Psoas muscle (tissue), 8 donors: Measurements from ENCODE around the gene DMRT2. TPM values are rescaled to one million over a fixed set of nuclear protein-coding genes. Genes with fewer than 3 reads are reported as not detected.
A peak's percentile ranks its signal among the peaks of the same experiment; 100 is the strongest.

Experiments used
- ATAC-seq, 4 donors: fragments of 200-7000 bp; cut with Tn5 transposase; one replicate each; pipeline ENCODE4 v1.9.1; 2020; ENCODE audit warnings: moderate library complexity in 3 of 4, mild to moderate bottlenecking in 2 of 4
- DNase-seq, 2 donors: peaks; one replicate each; pipeline ENCODE4 v3.0.0-alpha.2; 2020
- H3K27ac ChIP-seq: fragments of 200-600 bp; one replicate; pipeline ENCODE4 v1.8.0; 2022
- H3K27me3 ChIP-seq, 3 donors: fragments of 200-600 bp in 1 of 3; one replicate each; pipeline versions ENCODE4 v1.6.1 to v1.8.0; 2013 to 2022; ENCODE audit warnings: low read length in 2 of 3, mild to moderate bottlenecking in 2 of 3, moderate library complexity in 1 of 3; ENCODE audit not compliant: insufficient read depth in 3 of 3
- H3K36me3 ChIP-seq, 2 donors: fragments of 200-600 bp in 1 of 2; one replicate each; pipeline versions ENCODE4 v1.6.1 to v1.8.0; 2013 to 2022; ENCODE audit warnings: low read depth in 1 of 2, mild to moderate bottlenecking in 1 of 2, moderate library complexity in 1 of 2; ENCODE audit not compliant: insufficient read depth in 1 of 2
- H3K4me1 ChIP-seq: fragments of 200-600 bp; one replicate; pipeline ENCODE4 v1.8.0; 2022
- H3K4me3 ChIP-seq: fragments of 200-600 bp; one replicate; pipeline ENCODE4 v1.8.0; 2022; ENCODE audit warnings: mild to moderate bottlenecking
- H3K9me3 ChIP-seq: fragments of 200-600 bp; one replicate; pipeline ENCODE4 v1.8.0; 2022
- CTCF ChIP-seq: fragments of 200-600 bp; IDR thresholded peaks from one replicate; pipeline ENCODE4 v1.8.0; 2022; ENCODE audit warnings: antibody characterized with exemption
- WGBS, 3 donors: extraction: QIAGEN DNeasy Blood & Tissue Kit; methylation state at CpG; one replicate each; pipeline versions ENCODE4 v1.1.6 to v1.1.7; 2013; 5-methylcytosine and 5-hydroxymethylcytosine counted together
- intact Hi-C, 2 donors: fragments of 100-400 bp; cut with DNase I; formaldehyde crosslinking; loops; one replicate each; pipeline versions ENCODE4 v1.11.0 to v1.14.2; 2022
- polyA plus RNA-seq, 3 donors: library from polyadenylated mRNA; stranded (reverse); fragments of 200-250 nt; gene quantifications; one replicate each; pipeline ENCODE4 v1.2.3, GENCODE V29; 2013
- total RNA-seq, 4 donors: library from RNA; stranded (reverse); fragmentation: NEBNext Ultra II Directional in 2 of 4; extraction: Animal tissue kit (Norgen Biotek cat#: 25700) in 2 of 4; gene quantifications; one replicate each; pipeline versions ENCODE4 v1.2.1 to v1.2.4, GENCODE V29; 2021 to 2023
- donor health status: healthy with polysubstance abuse.
- donor health status: DM: no; HTN: no; CAD: no; lungs with moderate emphysema.
- donor health status: Bipolar disorder and iron deficiency.
- donor health status: healthy.
- donor health status: DM: yes; HTN: yes; CAD: no.
- donor health status: DM: no; HTN: no; CAD: no.
- donor health status: DM: no; HTN: no; CAD: no.
- donor health status: DM: yes; HTN: yes; CAD: no.

The DMRT2 gene
- total and polyA plus RNA-seq, 7 donors = 0.43 to 6.8 (median 1.9) TPM

- H3K27me3 ChIP-seq = peaks cover 4 to 83% (median 13%) of the 10 kb centered on the region in 3 donors
- peak; percentile 26 to 71 for DNase-seq
These were observed 7.7 kb upstream of the DMRT2 start for GRCh38 chr9:1042466-1042865.

GRCh38 chr9:1044643-1045042 lies 5.5 kb upstream of the DMRT2 start:
- Histone ChIP-seq H3K9me3 (no peaks in the 10 kb centered on the region), H3K36me3 (no peaks in the 10 kb centered on the region), H3K27me3 (peaks cover 4 to 91% (median 16%) of the 10 kb centered on the region in 3 donors), H3K4me3 (no peak overlapping the region), H3K27ac (no peak overlapping the region), H3K4me1 (peaks cover 4% of the 10 kb centered on the region)
- peak; percentile 27 to 67 (median 62) for ATAC-seq
- DNase-seq = peak; percentile 82 to 91
- no peak for TF ChIP-seq CTCF
- WGBS, 3 donors = 51 to 56% (median 53%) methylated on average over 11 of the region's 11 CpGs
- intact Hi-C loops = loop anchor here in 1 of 2 donors (10.0 kb wide), 1 partner anchor 970 kb away; the partner anchor contains the start of gene SMARCA2

More at GRCh38 chr9:1042466-1042865, 7.7 kb upstream of the DMRT2 start:
- peak; percentile 31 for TF ChIP-seq CTCF
- intact Hi-C loops = loop anchor here in 1 of 2 donors (10.0 kb wide), 1 partner anchor 972 kb away; the partner anchor contains the start of gene SMARCA2
- 2 to 4% (median 2%) methylated on average over 42 to 45 of the region's 45 CpGs for WGBS, 3 donors
- Histone ChIP-seq H3K4me1 (peaks cover 4% of the 10 kb centered on the region), H3K9me3 (no peaks in the 10 kb centered on the region), H3K27ac (no peak overlapping the region), H3K4me3 (peak overlapping the region; percentile 56), H3K36me3 (no peaks in the 10 kb centered on the region)
- ATAC-seq = peak in 3 of 4 donors; percentile 38 to 68 (median 45)

GRCh38 chr9:1046639-1047572 lies 3.3 kb upstream of the DMRT2 start:
- peak overlapping the region; percentile 56 for H3K4me3 ChIP-seq
- no peak for DNase-seq
- peaks cover 0 to 74% (median 14%) of the 10 kb centered on the region in 3 donors for H3K27me3 ChIP-seq
- H3K27ac ChIP-seq = peak overlapping the region; percentile 15
- no peak for TF ChIP-seq CTCF
- no peak for ATAC-seq
- no peaks in the 10 kb centered on the region for H3K9me3 ChIP-seq
- no peaks in the 10 kb centered on the region for H3K36me3 ChIP-seq
- WGBS, 3 donors = 54 to 58% (median 57%) methylated on average over 36 of the region's 36 CpGs
- intact Hi-C loops = loop anchor here in 1 of 2 donors (10.0 kb wide), 1 partner anchor 968 kb away; the partner anchor contains the start of gene SMARCA2
- peaks cover 6% of the 10 kb centered on the region for H3K4me1 ChIP-seq

GRCh38 chr9:1047591-1048230 lies 2.4 kb upstream of the DMRT2 start:
- WGBS, 3 donors = 6 to 11% (median 10%) methylated on average over 23 of the region's 23 CpGs
- DNase-seq (peak; percentile 55 to 77), ATAC-seq (no peak)
- H3K9me3 ChIP-seq = no peaks in the 10 kb centered on the region
- H3K27me3 ChIP-seq = peaks cover 0 to 74% (median 11%) of the 10 kb centered on the region in 3 donors
- intact Hi-C loops = loop anchor here in 1 of 2 donors (10.0 kb wide), 1 partner anchor 967 kb away; the partner anchor contains the start of gene SMARCA2
- peak overlapping the region; percentile 56 for H3K4me3 ChIP-seq
- H3K36me3 ChIP-seq = no peaks in the 10 kb centered on the region
- peaks cover 3% of the 10 kb centered on the region for H3K4me1 ChIP-seq
- peak overlapping the region; percentile 15 for H3K27ac ChIP-seq
- no peak for TF ChIP-seq CTCF
